GM18861 (cell line): ENCODE measurements around the gene RASGRP1.
A peak's percentile ranks its signal among the peaks of the same experiment; 100 is the strongest.
"Not testable (repeated sequence)": the region's sequence is repeated elsewhere in the genome, so short reads cannot be mapped to it uniquely, and the experiment has no call there.

Source experiments
- ATAC-seq: cut with Tn5 transposase; IDR thresholded peaks from one replicate; pipeline ENCODE4 v1.9.1; 2021; ENCODE audit not compliant: unreplicated experiment

The RASGRP1 gene

GRCh38 chr15:38564557-38565286 lies at the start of gene RASGRP1:
TSS of gene RASGRP1 (minus strand) at chr15:38564814. CDS start at chr15:38564628, 186 bp downstream.
- peak; percentile 54 for ATAC-seq

DNA sequence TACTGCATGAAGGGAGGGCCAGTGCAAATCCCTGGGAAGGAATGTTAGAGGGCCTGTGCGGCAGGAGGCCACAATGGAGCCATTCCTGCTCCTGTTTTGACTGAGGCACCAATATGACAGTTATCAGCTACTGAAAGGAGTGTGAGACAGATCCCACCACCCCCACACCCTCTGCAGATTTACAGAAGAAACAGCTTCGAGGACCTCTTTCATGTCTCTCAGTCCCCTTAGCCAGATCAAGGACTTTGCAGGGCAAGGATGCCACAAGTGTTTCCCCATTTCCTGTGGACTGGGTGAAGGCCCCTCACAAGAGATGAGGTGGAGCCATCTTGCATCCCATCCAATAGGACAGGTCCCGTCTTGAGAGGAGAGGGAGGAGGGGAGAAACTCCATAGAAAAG lies 48.5 kb upstream of the RASGRP1 start:
- no peak for ATAC-seq

DNA sequence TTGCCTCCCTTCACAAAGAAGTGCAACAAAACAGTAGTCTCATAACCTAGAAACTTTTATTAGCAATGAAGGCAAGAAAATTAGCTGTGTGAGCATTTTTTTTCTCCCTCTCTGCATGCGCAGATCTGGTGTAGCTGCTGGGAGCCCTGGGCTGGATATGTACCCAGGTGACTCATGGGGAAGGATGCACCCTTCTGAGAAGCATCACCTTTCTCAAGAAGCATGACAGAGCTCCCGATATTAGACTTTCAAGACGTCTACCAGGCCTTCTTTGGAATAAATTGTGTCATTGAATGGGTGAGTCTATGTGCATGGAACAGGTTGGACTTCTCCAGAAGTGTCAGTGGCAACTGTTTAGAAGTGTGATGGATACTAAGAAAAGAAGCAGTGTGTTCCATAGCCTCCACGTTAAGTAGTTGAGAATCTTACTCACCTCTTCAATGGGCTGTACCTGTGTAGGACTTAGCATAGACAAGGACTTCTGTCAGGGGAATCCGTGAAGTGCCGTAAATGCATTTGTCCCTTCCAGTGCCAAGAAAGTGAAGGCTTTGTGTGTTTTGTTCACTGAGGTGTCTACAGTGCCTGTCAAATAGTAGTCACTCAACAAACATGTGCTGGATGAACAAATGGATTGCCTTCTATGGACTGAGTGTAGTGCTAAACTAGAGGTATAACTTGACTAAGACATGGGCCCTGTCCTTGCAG lies 47.7 kb upstream of the RASGRP1 start:
- no peak for ATAC-seq

DNA sequence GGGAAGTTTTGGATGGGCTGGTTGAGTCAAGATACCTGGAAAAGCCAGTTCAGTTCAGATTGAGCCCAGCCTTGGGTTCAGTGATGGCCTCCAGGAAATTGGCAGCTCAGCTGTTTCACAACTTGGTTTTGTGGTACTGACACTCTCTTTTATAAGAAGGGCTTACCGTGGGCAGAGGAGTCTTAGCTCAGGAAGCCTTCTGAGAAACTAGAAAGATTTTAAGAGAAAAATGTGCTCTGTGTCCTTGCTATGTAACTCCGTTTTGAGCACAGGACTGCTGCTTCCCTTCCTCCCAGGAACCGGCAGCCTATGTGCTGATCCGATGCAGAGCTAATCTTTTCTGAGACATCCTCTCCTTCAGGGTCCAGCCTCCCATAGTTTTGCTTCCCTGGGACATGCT lies 46.6 kb upstream of the RASGRP1 start:
- no peak for ATAC-seq

- ATAC-seq: no peak
Measured at GRCh38 chr15:38610748-38611147, 46.1 kb upstream of the RASGRP1 start.

- no peak for ATAC-seq
Measured at GRCh38 chr15:38609097-38609738, 44.6 kb upstream of the RASGRP1 start.

DNA sequence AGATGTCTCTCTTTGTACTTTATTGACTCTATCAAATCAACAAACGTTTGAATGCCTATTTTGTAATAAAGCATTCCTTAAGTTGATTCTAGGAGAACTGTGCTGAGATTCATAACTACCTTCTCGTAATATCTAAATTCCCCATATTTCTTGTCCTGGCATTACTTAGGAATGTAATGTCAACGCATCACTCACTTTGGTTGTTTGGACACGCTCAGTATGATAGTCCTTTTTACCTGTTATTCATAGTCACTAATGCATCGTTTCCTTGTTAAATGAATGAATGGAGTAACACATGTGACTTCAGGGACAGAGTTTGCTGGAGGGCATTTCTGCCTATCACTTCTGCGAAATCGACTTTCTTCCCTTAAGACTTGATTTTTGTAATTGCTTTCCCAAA lies 44.1 kb upstream of the RASGRP1 start:
- ATAC-seq: no peak

DNA sequence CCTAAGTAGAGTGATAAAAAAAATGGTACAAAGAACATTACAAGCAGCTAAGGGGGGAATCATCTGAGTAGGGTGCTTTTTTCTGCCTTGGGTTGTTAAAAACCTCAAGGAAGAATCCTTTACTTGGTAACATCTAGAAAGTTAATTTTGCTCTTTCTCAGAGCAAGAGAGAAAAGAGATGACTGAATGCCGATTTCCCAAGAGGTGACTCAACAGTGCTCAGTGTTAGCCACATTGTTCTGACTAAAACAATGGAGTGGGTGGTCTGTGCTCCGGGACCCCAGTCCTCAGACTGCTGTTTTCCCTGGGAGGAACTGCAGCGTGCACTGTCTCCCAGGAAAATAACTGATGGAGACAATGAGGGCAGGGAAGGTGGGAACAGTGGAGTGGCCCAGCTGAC lies 41.1 kb upstream of the RASGRP1 start:
- ATAC-seq: no peak

- ATAC-seq: no peak
Measured at GRCh38 chr15:38603672-38604071, 39.1 kb upstream of the RASGRP1 start.

DNA sequence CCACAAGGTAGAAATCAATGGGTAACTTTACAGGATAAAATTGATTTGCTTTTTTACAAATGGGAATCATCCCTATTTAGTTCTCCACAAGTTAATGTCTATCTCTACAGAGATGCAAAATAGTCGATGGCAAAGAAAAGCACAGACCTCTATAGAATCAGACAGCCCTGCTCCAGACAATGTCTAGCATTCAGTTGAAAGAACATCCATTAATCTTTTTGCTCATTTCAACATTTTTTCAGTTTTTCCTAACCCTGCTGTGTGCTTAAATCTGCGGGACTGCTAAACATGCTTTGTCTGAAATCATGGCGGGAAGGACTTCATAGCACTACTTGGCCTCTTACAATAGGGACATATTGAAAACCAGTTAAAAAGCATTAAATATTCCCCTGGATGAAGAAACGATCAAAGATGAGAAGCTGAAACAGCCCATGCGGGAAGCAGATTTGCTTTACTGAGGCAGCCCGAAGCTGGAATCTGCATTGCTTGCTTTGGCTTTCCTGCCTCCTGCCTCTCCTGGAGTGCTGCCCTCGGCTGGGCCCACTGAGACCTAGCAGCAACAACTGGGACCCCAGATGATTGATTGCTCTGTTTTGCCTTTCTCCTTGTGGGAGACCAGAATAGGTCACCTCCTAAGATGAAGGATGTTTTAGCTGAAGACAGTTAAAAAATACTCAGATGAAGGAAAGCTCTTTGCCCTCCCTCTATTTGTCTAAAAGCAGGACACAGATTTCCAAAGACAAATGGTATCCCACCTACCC lies 38.5 kb upstream of the RASGRP1 start:
- no peak for ATAC-seq

DNA sequence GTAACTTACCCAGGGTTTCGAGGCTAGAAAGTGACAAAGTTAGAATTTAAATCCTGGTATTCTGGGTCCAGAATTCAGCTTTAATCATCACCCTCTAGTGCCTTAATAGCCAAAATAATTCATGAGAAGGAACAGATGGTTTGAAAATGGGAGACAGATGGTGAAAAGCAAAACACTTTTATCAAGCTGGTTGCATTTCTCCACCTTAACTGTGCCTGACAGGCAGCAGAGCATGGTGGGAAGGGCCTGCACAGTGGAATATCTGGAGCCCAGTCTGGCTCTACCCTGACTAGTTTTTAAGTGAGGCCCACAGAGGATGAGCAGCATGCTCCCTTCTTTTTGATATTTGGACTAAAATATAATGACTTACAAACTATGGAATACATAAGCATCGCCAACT lies 35.6 kb upstream of the RASGRP1 start:
- no peak for ATAC-seq

DNA sequence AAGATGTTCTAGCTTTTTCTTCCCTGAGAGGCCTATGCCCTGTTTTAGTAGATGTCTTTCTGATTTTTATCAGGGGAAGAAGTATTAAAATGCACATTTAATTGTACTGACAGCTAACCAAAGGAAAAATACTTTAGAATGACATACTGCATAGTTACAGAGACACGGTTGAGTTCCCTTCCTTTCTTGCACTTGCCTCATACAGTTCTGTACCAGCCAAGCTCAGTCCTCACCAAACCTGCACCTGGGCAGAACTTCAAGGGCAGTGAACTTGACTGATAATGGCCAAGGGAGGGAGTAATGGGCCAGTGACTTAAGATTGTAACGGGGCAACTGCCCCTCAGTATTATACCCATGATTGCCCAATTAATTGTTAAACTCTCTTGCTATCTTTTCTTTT lies 34.1 kb upstream of the RASGRP1 start:
- ATAC-seq: no peak

GRCh38 chr15:38597219-38597800 lies 32.7 kb upstream of the RASGRP1 start:
- ATAC-seq: no peak

GRCh38 chr15:38593524-38593923 lies 28.9 kb upstream of the RASGRP1 start:
- ATAC-seq: no peak

- ATAC-seq: no peak
Measured at GRCh38 chr15:38589502-38589901, 24.9 kb upstream of the RASGRP1 start.

DNA sequence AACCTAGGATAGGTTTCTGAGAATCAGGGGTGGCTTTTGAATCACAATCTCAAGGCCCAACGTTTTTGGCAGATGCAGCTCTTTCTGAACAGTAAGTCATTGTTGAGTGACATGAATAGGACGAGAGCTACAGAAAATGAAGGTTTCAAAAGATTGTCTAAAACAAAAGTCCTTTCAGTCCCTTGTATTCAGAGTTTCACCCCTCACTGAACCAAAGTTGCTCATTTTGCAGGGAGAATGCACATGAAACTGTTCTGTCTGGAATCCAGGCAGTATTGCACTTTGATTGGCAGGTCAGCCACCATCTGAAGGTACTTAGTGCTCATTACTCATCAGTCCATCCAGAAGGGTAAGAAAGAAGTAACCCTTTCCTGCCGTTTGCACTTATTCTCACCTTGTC lies 24.1 kb upstream of the RASGRP1 start:
- ATAC-seq: no peak

DNA sequence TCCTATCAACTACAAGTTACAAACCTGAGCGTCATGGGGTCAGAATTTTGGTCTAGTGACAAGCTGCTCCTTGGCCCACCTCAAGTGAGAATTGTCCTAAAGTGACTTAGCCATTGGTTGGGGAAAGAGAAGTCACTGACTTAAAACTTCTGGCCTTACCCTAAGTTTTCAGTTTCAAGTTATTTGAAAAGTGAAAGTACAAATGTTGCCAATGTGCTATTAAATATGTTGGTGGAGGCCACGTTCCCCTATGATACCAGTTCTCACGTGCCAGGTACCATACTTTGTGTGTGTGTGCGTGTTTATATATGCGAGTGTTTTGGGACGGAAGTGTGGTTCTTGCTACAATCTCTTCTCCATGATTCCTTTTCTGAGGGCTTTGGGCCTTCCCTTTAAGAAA lies 22.6 kb upstream of the RASGRP1 start:
- peak; percentile 68 for ATAC-seq

DNA sequence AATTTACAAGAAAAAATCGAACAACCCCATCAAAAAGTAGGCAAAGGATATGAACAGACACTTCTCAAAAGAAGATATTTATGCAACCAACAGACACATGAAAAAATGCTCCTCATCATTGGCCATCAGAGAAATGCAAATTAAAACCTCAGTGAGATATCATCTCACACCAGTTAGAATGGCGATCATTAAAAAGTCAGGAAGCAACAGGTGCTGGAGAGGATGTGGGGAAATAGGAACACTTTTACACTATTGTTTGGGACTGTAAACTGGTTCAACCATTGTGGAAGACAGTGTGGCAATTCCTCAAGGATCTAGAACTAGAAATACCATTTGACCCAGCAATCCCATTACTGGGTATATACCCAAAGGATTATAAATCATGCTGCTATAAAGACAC lies 21.4 kb upstream of the RASGRP1 start:
- not testable (repeated sequence) for ATAC-seq

DNA sequence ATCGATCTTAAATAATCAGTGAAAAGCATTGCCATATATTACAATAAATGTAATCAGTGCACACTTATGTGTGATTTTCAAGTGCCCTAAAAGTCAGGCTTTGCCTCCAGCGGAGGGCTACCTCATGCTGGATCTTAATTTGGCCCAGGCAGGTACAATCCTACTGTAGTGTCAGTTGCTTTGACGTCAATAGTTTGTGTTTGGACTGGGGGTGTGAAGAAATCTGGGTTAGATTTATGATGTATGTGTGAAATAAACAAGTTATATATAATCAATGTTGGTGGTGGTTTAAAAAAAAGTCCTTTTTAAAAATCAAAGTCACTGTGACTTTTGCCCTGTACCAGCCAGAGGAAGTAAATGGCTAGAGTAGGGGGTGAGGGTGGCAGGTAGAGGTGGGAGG lies 14.0 kb upstream of the RASGRP1 start:
- no peak for ATAC-seq

DNA sequence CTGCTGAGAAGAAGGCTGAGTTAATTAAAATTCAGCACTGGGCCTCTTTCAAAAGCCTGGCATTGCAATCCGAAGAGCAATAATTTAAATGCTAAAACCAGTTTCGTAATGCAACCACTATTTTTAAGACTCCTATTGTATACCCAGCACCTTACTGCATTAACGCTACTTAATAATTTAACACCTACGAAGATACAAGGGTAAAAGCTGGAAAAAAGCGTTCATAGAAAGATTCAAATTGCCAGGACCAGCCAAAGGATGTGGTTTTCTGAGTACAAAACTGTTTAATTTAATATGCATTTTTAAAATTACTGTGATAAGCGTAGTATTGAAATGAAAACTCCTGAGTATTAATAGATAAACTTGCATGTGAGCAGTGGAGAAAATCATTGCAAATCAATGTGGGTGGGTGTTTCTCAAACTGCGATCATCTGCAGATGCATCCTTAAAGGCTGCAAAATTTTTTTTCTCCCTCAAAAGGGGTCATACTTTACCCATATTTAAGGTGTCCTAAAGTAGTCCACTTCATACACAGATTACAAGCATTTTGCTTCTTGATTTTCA lies 12.9 kb upstream of the RASGRP1 start:
- ATAC-seq: no peak

DNA sequence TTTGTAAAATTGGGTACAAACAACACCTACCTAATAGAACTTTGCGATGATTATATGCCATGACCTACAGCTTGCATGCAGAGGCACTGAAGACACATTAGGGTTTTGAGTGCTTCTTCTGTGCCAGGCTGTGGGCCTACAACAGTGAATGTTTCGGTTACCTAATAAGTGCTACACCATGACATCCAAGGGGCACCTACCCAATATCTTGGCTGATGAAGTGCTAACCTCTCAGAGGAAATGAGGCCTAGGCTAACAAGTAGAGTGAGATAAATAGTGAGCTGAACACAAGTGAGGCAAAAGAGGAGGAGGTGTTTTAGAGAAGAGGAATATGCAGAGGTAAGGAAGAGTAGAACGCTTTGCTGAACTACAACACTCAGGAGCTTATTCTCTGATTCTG lies 12.2 kb upstream of the RASGRP1 start:
- no peak for ATAC-seq
